DND-41 (cell line): Measurements from ENCODE around the gene KIFAP3.

Experiments
- EZH2 ChIP-seq: IDR thresholded peaks from 3 replicates; pipeline ENCODE4 v1.6.1; 2012; ENCODE audit warnings: borderline replicate concordance, low read depth, mild to moderate bottlenecking, moderate library complexity, low read length, inconsistent platforms; ENCODE audit not compliant: severe bottlenecking
- TF ChIP-seq, protein P1 (sequence below): IDR thresholded peaks from 2 replicates; pipeline ENCODE4 v1.5.1; 2012; ENCODE audit warnings: borderline replicate concordance, low read length, moderate library complexity, mild to moderate bottlenecking; ENCODE audit not compliant: poor library complexity, severe bottlenecking; ENCODE audit errors: extremely low read depth

DNA sequence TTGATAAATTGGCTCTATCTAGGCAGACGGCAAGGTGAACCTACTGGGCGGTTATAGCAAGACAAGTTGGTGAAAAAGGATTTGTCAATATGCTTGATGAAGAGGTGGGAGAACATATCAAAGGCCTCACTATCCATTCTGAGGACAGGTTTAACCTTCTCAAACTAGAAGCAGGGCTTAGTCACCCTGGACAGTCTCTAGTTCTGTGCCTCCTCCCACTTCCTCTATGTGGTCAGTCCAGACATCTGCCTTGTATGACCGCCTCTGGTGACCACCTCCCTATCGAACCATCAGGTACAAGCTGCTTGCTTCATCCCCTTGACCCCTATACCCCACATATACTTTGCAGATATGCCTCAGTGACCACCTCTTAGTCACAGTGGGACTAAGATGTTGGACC, 178.5 kb downstream of the KIFAP3 start:
- TF ChIP-seq, protein P1, sequence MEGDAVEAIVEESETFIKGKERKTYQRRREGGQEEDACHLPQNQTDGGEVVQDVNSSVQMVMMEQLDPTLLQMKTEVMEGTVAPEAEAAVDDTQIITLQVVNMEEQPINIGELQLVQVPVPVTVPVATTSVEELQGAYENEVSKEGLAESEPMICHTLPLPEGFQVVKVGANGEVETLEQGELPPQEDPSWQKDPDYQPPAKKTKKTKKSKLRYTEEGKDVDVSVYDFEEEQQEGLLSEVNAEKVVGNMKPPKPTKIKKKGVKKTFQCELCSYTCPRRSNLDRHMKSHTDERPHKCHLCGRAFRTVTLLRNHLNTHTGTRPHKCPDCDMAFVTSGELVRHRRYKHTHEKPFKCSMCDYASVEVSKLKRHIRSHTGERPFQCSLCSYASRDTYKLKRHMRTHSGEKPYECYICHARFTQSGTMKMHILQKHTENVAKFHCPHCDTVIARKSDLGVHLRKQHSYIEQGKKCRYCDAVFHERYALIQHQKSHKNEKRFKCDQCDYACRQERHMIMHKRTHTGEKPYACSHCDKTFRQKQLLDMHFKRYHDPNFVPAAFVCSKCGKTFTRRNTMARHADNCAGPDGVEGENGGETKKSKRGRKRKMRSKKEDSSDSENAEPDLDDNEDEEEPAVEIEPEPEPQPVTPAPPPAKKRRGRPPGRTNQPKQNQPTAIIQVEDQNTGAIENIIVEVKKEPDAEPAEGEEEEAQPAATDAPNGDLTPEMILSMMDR: no peak
- no peak for TF ChIP-seq EZH2
